IPS-NIHi11 (cell line): ENCODE data around the gene ST6GALNAC4.

Experiments used
- DNase-seq: peaks from one replicate; pipeline ENCODE4 v3.0.0; 2012; ENCODE audit warnings: mixed read lengths, low spot score

ST6GALNAC4 gene

GRCh38 chr9:127929625-127929979, 12.8 kb upstream of the ST6GALNAC4 start:
- DNase-seq, result no peak

- DNase-seq, result no peak
These were observed 12.1 kb upstream of the ST6GALNAC4 start for GRCh38 chr9:127928676-127929624.

GRCh38 chr9:127927988-127928675, 11.3 kb upstream of the ST6GALNAC4 start:
- peak; percentile 29 for DNase-seq

GRCh38 chr9:127927201-127927987, 10.6 kb upstream of the ST6GALNAC4 start:
- DNase-seq, result peak; percentile 91

- no peak for DNase-seq
These were observed 10.0 kb upstream of the ST6GALNAC4 start for GRCh38 chr9:127926906-127927200.

GRCh38 chr9:127925959-127926905, 9.4 kb upstream of the ST6GALNAC4 start:
- DNase-seq, result no peak

- DNase-seq, result no peak
These were observed 8.0 kb upstream of the ST6GALNAC4 start for GRCh38 chr9:127924736-127925444.

- DNase-seq, result no peak
These were observed 6.9 kb upstream of the ST6GALNAC4 start for GRCh38 chr9:127923771-127924170.

GRCh38 chr9:127923046-127923445, 6.2 kb upstream of the ST6GALNAC4 start:
- peak; percentile 60 for DNase-seq

- DNase-seq, result peak; percentile 81
These were observed 4.8 kb upstream of the ST6GALNAC4 start for GRCh38 chr9:127921557-127922120.

GRCh38 chr9:127920794-127921193, 4.0 kb upstream of the ST6GALNAC4 start:
- no peak for DNase-seq

- DNase-seq, result no peak
These were observed 2.5 kb upstream of the ST6GALNAC4 start for GRCh38 chr9:127919253-127919815.

- peak; percentile 41 for DNase-seq
These were observed 1.6 kb upstream of the ST6GALNAC4 start for GRCh38 chr9:127918183-127919107.

GRCh38 chr9:127917603-127918002, 762 bp upstream of the ST6GALNAC4 start:
- no peak for DNase-seq

- DNase-seq, result no peak
These were observed 781 bp downstream of the ST6GALNAC4 start for GRCh38 chr9:127915801-127916719.

- DNase-seq, result no peak
These were observed 1.5 kb downstream of the ST6GALNAC4 start for GRCh38 chr9:127915325-127915752.

- no peak for DNase-seq
These were observed 3.2 kb downstream of the ST6GALNAC4 start for GRCh38 chr9:127913682-127914081.

- no peak for DNase-seq
These were observed 4.0 kb downstream of the ST6GALNAC4 start for GRCh38 chr9:127912882-127913281.
